DMS153 treated with DMSO at 0.1 percent for 48 hours (cell line): Measurements from ENCODE around the gene CREBZF.
"Not testable (repeated sequence)": the region's sequence is repeated elsewhere in the genome, so short reads cannot be mapped to it uniquely, and the experiment has no call there.

Source experiments
- DNase-seq: peaks from one replicate; lab custom pipeline; 2025; ENCODE audit not compliant: unreplicated experiment; lab: John Stamatoyannopoulos, UW

Gene CREBZF

GRCh38 chr11:85627332-85627997, 37.5 kb downstream of the CREBZF start, which contains the start of gene DLG2:
DLG2 (minus strand) TSS chr11:85627344.
- no peak for DNase-seq

GRCh38 chr11:85626496-85626895, 38.4 kb downstream of the CREBZF start:
- no peak for DNase-seq

- no peak for DNase-seq
Measured at GRCh38 chr11:85620256-85620655, 44.7 kb downstream of the CREBZF start.

- no peak for DNase-seq
Measured at GRCh38 chr11:85619499-85619898, 45.4 kb downstream of the CREBZF start.

GRCh38 chr11:85611643-85612042, 53.3 kb downstream of the CREBZF start:
- DNase-seq = not testable (repeated sequence)
